ENCODE measurements around the gene ARHGAP26. TPM values are rescaled to one million over a fixed set of nuclear protein-coding genes. Genes with fewer than 3 reads are reported as not detected.

The ARHGAP26 gene
- total and polyA plus RNA-seq, 10 donors, result 4.2 to 148 (median 55.5) TPM

DNA sequence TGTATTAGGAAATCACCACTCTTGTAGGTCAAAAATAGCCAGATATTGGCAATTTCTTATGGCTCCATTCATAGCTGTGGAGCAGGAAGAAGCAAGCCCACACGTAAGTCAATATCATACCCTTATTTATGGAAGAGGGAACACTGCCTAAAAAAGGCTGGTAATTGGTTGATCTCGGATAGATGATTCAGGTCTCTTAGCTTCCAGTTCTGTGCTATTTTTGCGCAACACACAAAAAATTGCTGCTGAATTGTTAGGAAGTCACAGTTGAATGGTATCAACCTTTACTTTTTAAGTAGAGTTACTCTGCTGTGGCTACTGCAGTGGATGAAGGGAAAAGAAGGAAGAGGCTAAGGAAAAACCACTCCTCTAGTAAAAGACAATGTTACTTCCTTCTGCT is 168.8 kb downstream of the ARHGAP26 start:
- TF ChIP-seq, protein P1, sequence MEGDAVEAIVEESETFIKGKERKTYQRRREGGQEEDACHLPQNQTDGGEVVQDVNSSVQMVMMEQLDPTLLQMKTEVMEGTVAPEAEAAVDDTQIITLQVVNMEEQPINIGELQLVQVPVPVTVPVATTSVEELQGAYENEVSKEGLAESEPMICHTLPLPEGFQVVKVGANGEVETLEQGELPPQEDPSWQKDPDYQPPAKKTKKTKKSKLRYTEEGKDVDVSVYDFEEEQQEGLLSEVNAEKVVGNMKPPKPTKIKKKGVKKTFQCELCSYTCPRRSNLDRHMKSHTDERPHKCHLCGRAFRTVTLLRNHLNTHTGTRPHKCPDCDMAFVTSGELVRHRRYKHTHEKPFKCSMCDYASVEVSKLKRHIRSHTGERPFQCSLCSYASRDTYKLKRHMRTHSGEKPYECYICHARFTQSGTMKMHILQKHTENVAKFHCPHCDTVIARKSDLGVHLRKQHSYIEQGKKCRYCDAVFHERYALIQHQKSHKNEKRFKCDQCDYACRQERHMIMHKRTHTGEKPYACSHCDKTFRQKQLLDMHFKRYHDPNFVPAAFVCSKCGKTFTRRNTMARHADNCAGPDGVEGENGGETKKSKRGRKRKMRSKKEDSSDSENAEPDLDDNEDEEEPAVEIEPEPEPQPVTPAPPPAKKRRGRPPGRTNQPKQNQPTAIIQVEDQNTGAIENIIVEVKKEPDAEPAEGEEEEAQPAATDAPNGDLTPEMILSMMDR (IDR thresholded peaks at IDR 0.05 in 8 of 11, conservative IDR thresholded peaks at IDR 0.05 in 3 of 11), result no peak
- TF ChIP-seq POLR2A (IDR thresholded peaks at IDR 0.05), result no peak
- TF ChIP-seq POLR2AphosphoS5 (IDR thresholded peaks at IDR 0.05), result no peak
- WGBS, 5 donors, result 81 to 89% (median 86%) methylated on average over 3 of the region's 3 CpGs
- H3K36me3 ChIP-seq, result peaks cover 0 to 1% (median 0%) of the 10 kb centered on the region in 6 donors
- no peaks in the 10 kb centered on the region for H3K27me3 ChIP-seq (replicated peaks in 1 of 7)
- H3K4me1 ChIP-seq, result peaks cover 0 to 47% (median 11%) of the 10 kb centered on the region in 6 donors
- H3K9me3 ChIP-seq, result no peaks in the 10 kb centered on the region
- no peak overlapping the region for H3K27ac ChIP-seq
- H3K4me3 ChIP-seq, result no peak overlapping the region
- intact Hi-C loops (cut with DNase I; ENCODE audit: low total_unique reads), result no loop called here
- no peak for DNase-seq

DNA sequence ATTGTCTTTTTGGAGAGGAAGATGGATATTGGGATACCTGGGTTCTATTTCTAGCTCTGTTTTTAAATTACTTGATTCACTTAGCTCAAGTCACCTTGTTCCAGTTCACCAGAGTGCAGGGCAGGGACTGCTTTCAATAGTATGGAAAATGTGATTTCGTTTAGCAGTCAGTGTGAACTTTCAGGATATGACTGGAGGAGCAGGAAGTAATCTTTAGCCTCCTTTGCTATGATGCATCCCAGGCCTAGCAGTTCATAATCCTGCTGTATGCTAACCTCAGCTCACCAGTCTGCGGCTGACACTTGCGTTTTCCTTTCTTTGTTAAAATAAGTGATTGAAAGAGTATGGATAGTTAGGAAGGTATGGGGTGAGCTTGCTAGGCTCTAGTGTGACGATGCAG is 169.7 kb downstream of the ARHGAP26 start:
- TF ChIP-seq POLR2A (IDR thresholded peaks at IDR 0.05) (no peak), POLR2AphosphoS5 (IDR thresholded peaks at IDR 0.05) (no peak)
- TF ChIP-seq, protein P1 (IDR thresholded peaks at IDR 0.05 in 8 of 11, conservative IDR thresholded peaks at IDR 0.05 in 3 of 11), result no peak

DNA sequence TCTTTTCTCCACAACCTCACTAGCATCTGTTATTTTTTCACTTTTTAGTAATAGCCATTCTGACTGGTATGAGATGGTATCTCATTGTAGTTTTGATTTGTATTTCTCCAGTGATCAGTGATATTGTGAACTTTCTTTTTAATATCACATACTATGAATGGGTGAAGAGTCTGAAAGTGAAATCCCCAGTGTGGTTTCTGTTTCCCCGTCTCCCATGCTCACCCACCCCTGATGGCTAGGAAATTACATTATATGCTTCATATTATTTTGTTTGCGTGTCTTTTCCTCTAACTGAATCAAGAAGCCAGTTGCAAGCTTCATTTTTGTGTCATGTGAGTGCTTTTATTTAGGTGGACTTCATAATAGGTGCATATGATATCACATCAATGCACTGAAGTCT is 171.1 kb downstream of the ARHGAP26 start:
- no peaks in the 10 kb centered on the region for H3K27me3 ChIP-seq (replicated peaks in 1 of 7)
- H3K4me1 ChIP-seq, result peaks cover 0 to 30% (median 0%) of the 10 kb centered on the region in 6 donors
- no peak for DNase-seq
- H3K4me3 ChIP-seq, result no peak overlapping the region
- intact Hi-C loops (cut with DNase I; ENCODE audit: low total_unique reads), result no loop called here
- no peaks in the 10 kb centered on the region for H3K36me3 ChIP-seq
- no peak for TF ChIP-seq POLR2AphosphoS5 (IDR thresholded peaks at IDR 0.05)
- 57 to 70% (median 59%) methylated on average over 2 of the region's 2 CpGs for WGBS, 5 donors
- H3K27ac ChIP-seq, result no peak overlapping the region
- no peaks in the 10 kb centered on the region for H3K9me3 ChIP-seq

More for the DNA sequence above, 169.7 kb downstream of the ARHGAP26 start:
- Histone ChIP-seq H3K27ac (no peak overlapping the region), H3K36me3 (no peaks in the 10 kb centered on the region), H3K9me3 (no peaks in the 10 kb centered on the region), H3K27me3 (replicated peaks in 1 of 7) (no peaks in the 10 kb centered on the region), H3K4me1 (peaks cover 0 to 39% (median 7%) of the 10 kb centered on the region in 6 donors), H3K4me3 (no peak overlapping the region)
- intact Hi-C loops (cut with DNase I; ENCODE audit: low total_unique reads), result no loop called here
- no peak for DNase-seq
- 80 to 91% (median 89%) methylated on average over 4 of the region's 4 CpGs for WGBS, 5 donors

DNA sequence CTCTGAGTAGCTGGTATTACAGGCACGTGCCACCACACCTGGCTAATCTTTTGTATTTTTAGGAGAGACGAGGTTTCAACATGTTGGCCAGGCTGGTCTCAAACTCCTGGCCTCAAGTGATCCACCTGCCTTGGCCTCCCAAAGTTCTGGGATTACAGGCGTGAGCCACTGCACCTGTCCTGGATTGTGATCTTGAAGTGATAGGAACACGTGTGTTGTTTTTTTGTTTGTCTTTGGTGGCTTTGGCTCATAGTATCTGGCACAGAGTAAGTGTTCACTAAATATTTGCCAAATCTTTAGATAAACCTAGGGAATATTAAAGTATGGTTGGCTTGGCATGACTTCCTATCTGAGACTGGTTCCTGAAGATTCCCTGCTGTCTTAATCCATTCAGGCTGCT is 172.7 kb downstream of the ARHGAP26 start:
- intact Hi-C loops (cut with DNase I; ENCODE audit: low total_unique reads), result no loop called here
- Histone ChIP-seq H3K9me3 (no peaks in the 10 kb centered on the region), H3K4me1 (peaks cover 0 to 30% (median 0%) of the 10 kb centered on the region in 6 donors), H3K27me3 (replicated peaks in 1 of 7) (no peaks in the 10 kb centered on the region), H3K4me3 (no peak overlapping the region), H3K27ac (no peak overlapping the region), H3K36me3 (no peaks in the 10 kb centered on the region)
- DNase-seq, result no peak
- 91 to 98% (median 96%) methylated on average over 4 of the region's 4 CpGs for WGBS, 5 donors
- TF ChIP-seq POLR2AphosphoS5 (IDR thresholded peaks at IDR 0.05) (no peak), POLR2A (IDR thresholded peaks at IDR 0.05) (no peak)
- TF ChIP-seq, protein P1 (IDR thresholded peaks at IDR 0.05 in 8 of 11, conservative IDR thresholded peaks at IDR 0.05 in 3 of 11), result no peak

DNA sequence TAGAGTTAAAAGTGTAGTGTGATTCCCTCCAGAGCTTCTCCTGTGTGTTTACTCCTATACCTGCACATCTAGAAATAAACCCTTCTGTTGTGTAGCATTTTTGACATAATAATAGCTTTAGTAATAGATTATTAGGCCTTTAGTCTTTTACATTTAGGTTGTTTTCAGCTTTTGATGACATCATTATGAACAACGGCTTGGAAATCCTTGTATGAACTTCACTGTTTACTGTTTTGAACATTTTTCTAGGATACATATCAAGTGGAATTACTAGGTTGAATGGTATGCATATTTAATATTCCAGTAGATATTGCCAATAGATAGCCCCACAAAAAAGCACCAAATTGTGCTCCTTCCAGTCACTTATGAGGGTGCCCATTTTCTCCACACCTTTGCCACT is 174.0 kb downstream of the ARHGAP26 start:
- no peak for DNase-seq
- 74 to 91% (median 86%) methylated on average over 1 of the region's 1 CpG for WGBS, 5 donors

More for the DNA sequence above, 174.0 kb downstream of the ARHGAP26 start:
- Histone ChIP-seq H3K4me1 (peaks cover 0 to 21% (median 0%) of the 10 kb centered on the region in 6 donors), H3K9me3 (no peaks in the 10 kb centered on the region), H3K36me3 (no peaks in the 10 kb centered on the region), H3K4me3 (no peak overlapping the region), H3K27me3 (replicated peaks in 1 of 7) (no peaks in the 10 kb centered on the region), H3K27ac (no peak overlapping the region)
- intact Hi-C loops (cut with DNase I; ENCODE audit: low total_unique reads), result no loop called here
- TF ChIP-seq, protein P1 (IDR thresholded peaks at IDR 0.05 in 8 of 11, conservative IDR thresholded peaks at IDR 0.05 in 3 of 11), result no peak
- TF ChIP-seq POLR2AphosphoS5 (IDR thresholded peaks at IDR 0.05) (no peak), POLR2A (IDR thresholded peaks at IDR 0.05) (no peak)
